Neural progenitor cell (in vitro differentiated cells): Measurements from ENCODE around the gene PHF12. TPM values are rescaled to one million over a fixed set of nuclear protein-coding genes. Genes with fewer than 3 reads are reported as not detected.

Source experiments
- DNase-seq: peaks from one replicate; pipeline ENCODE4 v3.0.0-alpha.2; 2016; ENCODE audit warnings: low spot score
- H2AFZ ChIP-seq: fragments of 200-600 bp; sonication (generic); replicated peaks from 2 replicates; pipeline ENCODE4 v1.6.1; 2016; ENCODE audit warnings: antibody characterized with exemption
- H3F3A ChIP-seq: fragments of 200-600 bp; sonication (generic); 2 replicates; pipeline ENCODE4 v1.6.1; 2016; ENCODE audit warnings: antibody characterized with exemption, low read depth
- H3K27ac ChIP-seq: fragments of 200-600 bp; sonication (generic); 2 replicates; pipeline ENCODE4 v1.5.1; 2016; ENCODE audit warnings: mild to moderate bottlenecking
- H3K27me3 ChIP-seq: fragments of 200-600 bp; sonication (generic); 2 replicates; pipeline ENCODE4 v1.6.1; 2016; ENCODE audit warnings: mild to moderate bottlenecking, moderate library complexity
- H3K36me3 ChIP-seq: fragments of 200-600 bp; sonication (generic); 2 replicates; pipeline ENCODE4 v1.5.1; 2016
- H3K4me1 ChIP-seq: fragments of 200-600 bp; sonication (generic); 2 replicates; pipeline ENCODE4 v1.6.1; 2016; ENCODE audit warnings: mixed run types
- H3K4me2 ChIP-seq: fragments of 200-600 bp; sonication (generic); 2 replicates; pipeline ENCODE4 v1.6.1; 2016
- H3K4me3 ChIP-seq: fragments of 200-600 bp; sonication (generic); 2 replicates; pipeline ENCODE4 v1.5.1; 2016
- H3K79me2 ChIP-seq: fragments of 200-600 bp; sonication (generic); 2 replicates; pipeline ENCODE4 v1.6.1; 2016; ENCODE audit warnings: low read depth
- H3K9ac ChIP-seq: fragments of 200-600 bp; sonication (generic); 2 replicates; pipeline ENCODE4 v1.6.1; 2016
- H3K9me3 ChIP-seq: fragments of 200-600 bp; sonication (generic); 2 replicates; pipeline ENCODE4 v1.5.1; 2016; ENCODE audit warnings: low read depth
- H4K20me1 ChIP-seq: fragments of 200-600 bp; sonication (generic); 2 replicates; pipeline ENCODE4 v1.6.1; 2016; ENCODE audit warnings: low read depth
- H3K27ac Mint-ChIP-seq: 3 replicates; pipeline ENCODE4 v1.8.0; 2021; ENCODE audit warnings: mixed read lengths
- H3K27me3 Mint-ChIP-seq: 2 replicates; pipeline ENCODE4 v1.8.0; 2022; ENCODE audit warnings: low read depth, mild to moderate bottlenecking, inconsistent platforms, moderate library complexity, mixed read lengths; ENCODE audit not compliant: insufficient read depth
- H3K36me3 Mint-ChIP-seq: 3 replicates; pipeline ENCODE4 v1.8.0; 2021; ENCODE audit warnings: mixed read lengths
- H3K4me1 Mint-ChIP-seq: 3 replicates; pipeline ENCODE4 v1.8.0; 2021; ENCODE audit warnings: mixed read lengths
- H3K4me3 Mint-ChIP-seq: 3 replicates; pipeline ENCODE4 v1.8.0; 2021; ENCODE audit warnings: mild to moderate bottlenecking, moderate library complexity, mixed read lengths
- H3K9me3 Mint-ChIP-seq: 3 replicates; pipeline ENCODE4 v1.8.0; 2020; ENCODE audit warnings: mixed read lengths
- EZH2 ChIP-seq: fragments of 200-600 bp; sonication (generic); IDR thresholded peaks from 2 replicates; pipeline ENCODE4 v1.6.1; 2017; ENCODE audit warnings: antibody characterized with exemption, mild to moderate bottlenecking, moderate library complexity
- EZH2phosphoT487 ChIP-seq: fragments of 200-600 bp; sonication (generic); IDR thresholded peaks from 2 replicates; pipeline ENCODE4 v1.6.1; 2017; ENCODE audit warnings: antibody characterized with exemption
- total RNA-seq: library from RNA; depleted of rRNA; stranded (reverse); fragments of >200 nt; gene quantifications from 2 replicates; pipeline ENCODE4 v1.2.3, GENCODE V29; 2015; ENCODE audit warnings: low replicate concordance
- TF ChIP-seq, protein P1 (sequence below): fragments of 200-600 bp; sonication (generic); IDR thresholded peaks from 2 replicates; pipeline ENCODE4 v1.5.1; 2017; ENCODE audit warnings: antibody characterized with exemption, mild to moderate bottlenecking

Gene PHF12
- total RNA-seq, 1 donor from 2014 or later = 49.1 TPM

DNA sequence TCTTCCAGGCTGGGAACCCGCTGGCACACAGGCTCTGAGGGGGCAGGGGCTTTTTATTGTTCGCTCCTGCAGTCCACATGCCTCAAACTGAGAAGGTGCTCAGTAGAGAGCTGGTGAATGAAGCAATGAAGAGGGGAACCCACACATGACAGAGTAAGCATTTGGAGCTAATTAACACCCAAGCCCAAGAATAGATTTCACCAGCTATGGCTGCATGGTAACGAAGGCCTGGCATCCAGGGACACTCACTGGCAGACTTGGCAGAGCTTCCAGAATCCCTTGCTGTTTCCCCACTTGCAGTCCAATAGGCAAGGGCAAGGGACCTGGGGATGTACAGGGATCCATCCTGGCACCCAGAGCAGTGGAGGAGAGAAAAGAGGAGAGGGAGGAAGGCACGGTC, 66.0 kb downstream of the PHF12 start:
- Histone ChIP-seq H3K4me3 (no peak overlapping the region), H3K9me3 (no peaks in the 10 kb centered on the region), H3F3A (no peaks in the 10 kb centered on the region), H4K20me1 (peaks cover 42% of the 10 kb centered on the region), H3K9ac (no peak overlapping the region), H2AFZ (no peak overlapping the region), H3K79me2 (peaks cover 4% of the 10 kb centered on the region), H3K36me3 (no peaks in the 10 kb centered on the region), H3K4me2 (no peak overlapping the region), H3K27ac (no peak overlapping the region), H3K4me1 (no peaks in the 10 kb centered on the region), H3K27me3 (no peaks in the 10 kb centered on the region)
- no peak for TF ChIP-seq EZH2phosphoT487
- TF ChIP-seq EZH2 = no peak
- TF ChIP-seq, protein P1, sequence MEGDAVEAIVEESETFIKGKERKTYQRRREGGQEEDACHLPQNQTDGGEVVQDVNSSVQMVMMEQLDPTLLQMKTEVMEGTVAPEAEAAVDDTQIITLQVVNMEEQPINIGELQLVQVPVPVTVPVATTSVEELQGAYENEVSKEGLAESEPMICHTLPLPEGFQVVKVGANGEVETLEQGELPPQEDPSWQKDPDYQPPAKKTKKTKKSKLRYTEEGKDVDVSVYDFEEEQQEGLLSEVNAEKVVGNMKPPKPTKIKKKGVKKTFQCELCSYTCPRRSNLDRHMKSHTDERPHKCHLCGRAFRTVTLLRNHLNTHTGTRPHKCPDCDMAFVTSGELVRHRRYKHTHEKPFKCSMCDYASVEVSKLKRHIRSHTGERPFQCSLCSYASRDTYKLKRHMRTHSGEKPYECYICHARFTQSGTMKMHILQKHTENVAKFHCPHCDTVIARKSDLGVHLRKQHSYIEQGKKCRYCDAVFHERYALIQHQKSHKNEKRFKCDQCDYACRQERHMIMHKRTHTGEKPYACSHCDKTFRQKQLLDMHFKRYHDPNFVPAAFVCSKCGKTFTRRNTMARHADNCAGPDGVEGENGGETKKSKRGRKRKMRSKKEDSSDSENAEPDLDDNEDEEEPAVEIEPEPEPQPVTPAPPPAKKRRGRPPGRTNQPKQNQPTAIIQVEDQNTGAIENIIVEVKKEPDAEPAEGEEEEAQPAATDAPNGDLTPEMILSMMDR = no peak
- no peak for DNase-seq
- Mint-ChIP-seq H3K36me3 (peaks cover 18% of the 10 kb centered on the region), H3K27me3 (peaks cover 9% of the 10 kb centered on the region), H3K4me3 (peak overlapping the region; percentile 21), H3K9me3 (no peaks in the 10 kb centered on the region), H3K27ac (no peak overlapping the region), H3K4me1 (peaks cover 14% of the 10 kb centered on the region)

DNA sequence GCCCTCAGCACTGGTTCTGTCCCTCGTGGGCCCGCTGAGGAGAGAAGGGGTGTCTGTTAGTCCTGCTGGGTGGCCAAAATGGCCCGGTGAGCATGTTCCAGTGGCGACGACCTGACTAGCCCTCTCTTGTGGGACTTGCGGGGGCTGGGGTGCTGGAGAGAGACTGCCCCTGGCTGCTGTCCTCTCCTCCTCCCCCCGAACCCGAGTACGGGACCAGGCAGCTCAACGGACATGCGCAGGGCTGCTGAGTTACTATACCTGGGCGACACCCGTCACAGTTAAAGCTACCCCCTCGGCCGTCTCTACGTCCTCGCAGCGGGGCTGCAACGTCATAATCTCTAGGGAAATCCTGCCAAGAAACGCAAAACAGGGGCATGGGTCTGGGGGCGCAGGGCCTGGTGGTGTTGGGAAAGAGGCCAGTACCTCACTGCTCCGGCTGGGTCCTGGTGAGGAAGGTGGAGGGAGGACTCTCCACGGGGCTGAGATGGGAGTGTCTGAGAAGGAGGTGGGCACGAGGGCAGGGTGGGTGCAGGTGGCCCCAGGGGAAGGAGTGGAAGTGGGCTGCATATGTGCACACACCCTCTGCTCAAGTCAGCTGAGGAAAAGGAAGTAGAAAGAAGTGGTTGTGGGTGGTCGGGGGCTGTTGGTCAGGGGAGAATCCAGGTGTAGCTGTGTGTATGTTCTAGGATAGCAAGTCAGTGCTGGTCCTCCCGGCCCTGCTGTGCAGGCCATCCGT, 67.2 kb downstream of the PHF12 start:
- no peaks in the 10 kb centered on the region for H3K9me3 Mint-ChIP-seq
- no peak overlapping the region for H3K27ac Mint-ChIP-seq
- no peak overlapping the region for H2AFZ ChIP-seq
- no peak overlapping the region for H3K27ac ChIP-seq
- no peak overlapping the region for H3K4me3 ChIP-seq
- no peaks in the 10 kb centered on the region for H3K4me1 ChIP-seq
- no peaks in the 10 kb centered on the region for H3K36me3 ChIP-seq
- no peak overlapping the region for H3K9ac ChIP-seq
- H3K4me1 Mint-ChIP-seq = peaks cover 9% of the 10 kb centered on the region
- H3K79me2 ChIP-seq = no peaks in the 10 kb centered on the region
- no peak overlapping the region for H3K4me2 ChIP-seq
- peaks cover 33% of the 10 kb centered on the region for H4K20me1 ChIP-seq
- TF ChIP-seq EZH2 = no peak
- no peak for TF ChIP-seq EZH2phosphoT487
- TF ChIP-seq, protein P1 = no peak
- no peak overlapping the region for H3K4me3 Mint-ChIP-seq
- H3K27me3 ChIP-seq = no peaks in the 10 kb centered on the region
- DNase-seq = no peak
- no peaks in the 10 kb centered on the region for H3K9me3 ChIP-seq
- H3F3A ChIP-seq = no peaks in the 10 kb centered on the region
- H3K27me3 Mint-ChIP-seq = peaks cover 9% of the 10 kb centered on the region
- peaks cover 19% of the 10 kb centered on the region for H3K36me3 Mint-ChIP-seq

- Histone ChIP-seq H4K20me1 (peaks cover 16% of the 10 kb centered on the region), H3K4me1 (no peaks in the 10 kb centered on the region), H3K9ac (no peak overlapping the region), H3K4me3 (no peak overlapping the region), H3K36me3 (no peaks in the 10 kb centered on the region), H3K27me3 (no peaks in the 10 kb centered on the region), H3K9me3 (no peaks in the 10 kb centered on the region), H3K4me2 (no peak overlapping the region), H3K27ac (no peak overlapping the region), H2AFZ (no peak overlapping the region), H3K79me2 (no peaks in the 10 kb centered on the region), H3F3A (no peaks in the 10 kb centered on the region)
- no peak for DNase-seq
- H3K36me3 Mint-ChIP-seq = peaks cover 26% of the 10 kb centered on the region
- peaks cover 9% of the 10 kb centered on the region for H3K27me3 Mint-ChIP-seq
- no peak overlapping the region for H3K27ac Mint-ChIP-seq
- peaks cover 3% of the 10 kb centered on the region for H3K4me1 Mint-ChIP-seq
- H3K9me3 Mint-ChIP-seq = no peaks in the 10 kb centered on the region
- TF ChIP-seq EZH2 = no peak
- TF ChIP-seq, protein P1 = no peak
- no peak for TF ChIP-seq EZH2phosphoT487
- H3K4me3 Mint-ChIP-seq = no peak overlapping the region
Measured at GRCh38 chr17:28882154-28882895, 69.0 kb downstream of the PHF12 start.
